HG02852 (cell line): ENCODE data around the gene DCANP1.
"Not testable (repeated sequence)": the region's sequence is repeated elsewhere in the genome, so short reads cannot be mapped to it uniquely, and the experiment has no call there.

ENCODE experiments used
- ATAC-seq: cut with Tn5 transposase; IDR thresholded peaks from one replicate; pipeline ENCODE4 v1.9.1; 2021; ENCODE audit warnings: mild to moderate bottlenecking, moderate library complexity; ENCODE audit not compliant: unreplicated experiment

The DCANP1 gene, protein sequence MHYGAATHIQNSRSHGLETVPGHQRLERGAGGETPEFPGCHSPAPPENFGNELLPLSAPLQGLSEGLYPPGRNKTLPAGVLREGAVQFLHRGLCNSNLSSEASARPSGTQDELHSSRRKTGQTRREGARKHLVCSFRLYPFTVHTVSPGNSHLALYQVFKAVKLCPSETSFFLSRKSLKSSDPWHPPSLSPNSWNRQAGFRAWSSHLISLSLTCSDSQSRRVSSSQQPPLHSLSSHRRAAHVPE

DNA sequence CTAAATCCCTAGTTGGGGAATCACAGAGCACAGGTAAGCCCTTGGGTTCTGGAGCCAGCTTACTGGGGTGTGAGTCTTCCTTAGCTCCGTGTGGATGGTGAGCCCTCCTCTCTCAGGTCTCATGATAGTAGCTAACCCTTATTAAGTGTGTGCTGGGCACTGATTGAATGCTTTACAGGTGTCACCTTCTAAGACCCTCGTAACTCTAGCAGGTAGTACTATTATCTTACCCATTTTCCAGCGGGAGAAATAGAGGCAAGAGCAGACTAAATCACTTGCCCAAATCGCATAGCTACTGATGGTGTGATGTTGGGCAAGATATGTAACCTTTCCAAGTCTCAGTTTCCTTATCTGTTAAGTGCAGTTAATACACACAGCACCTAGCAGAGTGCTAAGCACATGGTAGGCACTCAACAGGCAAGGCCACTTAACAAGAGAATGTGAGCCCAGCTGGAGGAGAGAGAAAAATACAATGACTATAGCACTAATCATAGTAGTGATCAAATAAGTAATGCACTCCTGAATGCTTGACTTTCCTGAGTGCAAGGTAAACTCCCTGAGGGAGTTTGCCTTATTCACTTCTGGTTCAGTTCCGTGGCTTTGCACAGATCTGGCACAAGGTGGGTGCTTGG is at the start of gene DCANP1:
Gene DCANP1, minus strand, starts transcription at position 51 of the 632 bp plus-strand sequence. CDS start 240 bp downstream, outside the sequence.
- no peak for ATAC-seq

DNA sequence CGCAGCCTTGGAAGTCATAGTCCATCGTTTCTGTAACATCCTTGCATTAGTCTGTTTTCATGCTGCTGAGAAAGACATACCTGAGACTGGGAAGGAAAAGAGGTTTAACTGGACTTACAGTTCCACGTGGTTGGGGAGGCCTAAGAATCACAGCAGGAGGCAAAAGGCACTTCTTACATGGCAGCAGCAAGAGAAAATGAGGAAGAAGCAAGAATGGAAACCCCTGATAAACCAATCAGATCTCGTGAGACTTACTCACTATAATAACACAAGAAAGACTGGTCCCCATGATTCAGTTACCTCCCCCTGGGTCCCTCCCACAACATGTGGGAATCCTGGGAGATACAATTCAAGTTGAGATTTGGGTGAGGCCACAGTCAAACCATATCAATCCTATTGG is 48.4 kb upstream of the DCANP1 start:
- ATAC-seq: not testable (repeated sequence)

DNA sequence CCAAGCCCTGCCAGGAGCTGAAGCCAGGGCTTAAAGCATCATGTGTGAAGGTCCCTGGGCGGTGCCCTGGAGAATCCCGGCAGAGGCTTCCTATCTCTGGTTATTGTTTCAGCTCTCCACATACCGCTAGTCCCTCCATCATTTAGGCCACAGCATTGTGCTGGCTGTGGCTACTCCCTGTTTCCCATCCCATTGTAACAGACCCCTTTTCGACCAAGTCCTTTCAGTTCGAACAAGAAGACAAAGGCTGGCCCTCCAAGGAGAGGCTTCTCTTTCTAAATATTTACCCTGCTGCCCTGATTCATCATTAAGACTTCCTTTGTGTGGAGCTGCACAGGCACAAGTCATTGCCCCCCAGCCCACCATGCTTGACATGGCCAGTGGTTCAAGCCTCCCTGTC is 47.0 kb upstream of the DCANP1 start:
- no peak for ATAC-seq

DNA sequence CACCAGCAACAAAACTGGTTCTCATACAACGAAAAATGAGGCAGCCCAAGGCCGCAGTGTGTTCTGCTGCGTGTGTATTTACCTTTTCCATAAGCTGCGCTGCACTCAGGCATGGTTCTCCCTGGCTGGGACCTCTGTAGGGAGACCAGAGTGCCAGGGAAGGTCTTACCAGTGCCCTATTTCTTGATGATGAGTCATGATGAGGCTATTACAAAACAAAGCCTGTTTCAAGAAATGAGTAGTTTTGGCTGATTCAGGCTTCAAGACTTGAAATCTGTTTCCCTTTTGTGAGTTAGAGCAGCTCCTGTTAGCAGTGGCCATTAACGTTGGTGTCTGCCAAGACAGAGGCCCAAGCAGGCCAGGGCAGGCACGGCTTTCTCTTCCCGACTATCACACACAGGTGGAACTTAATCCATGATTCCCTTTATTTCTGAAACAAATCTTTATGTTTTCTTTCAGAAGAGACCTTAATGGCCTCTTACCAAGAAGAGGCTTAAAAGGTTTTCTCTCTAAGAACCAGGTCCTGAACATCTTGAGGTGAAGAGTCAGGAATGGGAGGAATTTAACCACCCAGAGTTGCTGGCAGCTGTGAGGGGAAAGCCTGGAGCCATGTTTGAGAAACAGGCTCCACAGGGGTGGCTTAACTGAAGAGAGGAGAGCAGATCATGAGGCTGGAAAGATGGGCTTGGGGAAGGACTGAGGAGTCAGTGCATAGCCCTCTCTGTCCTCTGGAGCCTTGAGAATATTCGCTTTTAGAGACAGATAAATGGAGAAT is 46.4 kb upstream of the DCANP1 start:
- no peak for ATAC-seq

DNA sequence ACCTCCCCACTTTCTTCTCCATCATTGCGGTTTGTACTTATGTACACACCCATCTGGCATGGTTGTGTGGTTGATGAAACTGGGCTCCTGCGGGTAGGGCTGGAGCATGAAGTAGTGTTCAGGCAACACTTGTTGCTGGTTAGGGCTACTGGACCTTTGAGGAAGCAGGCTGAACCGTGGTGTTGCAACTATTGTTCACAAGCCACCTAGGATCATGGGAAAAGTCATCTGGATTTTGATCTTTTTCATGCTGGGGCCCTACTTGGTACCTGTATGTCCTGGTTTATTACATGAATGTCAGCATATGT is 45.1 kb upstream of the DCANP1 start:
- no peak for ATAC-seq

DNA sequence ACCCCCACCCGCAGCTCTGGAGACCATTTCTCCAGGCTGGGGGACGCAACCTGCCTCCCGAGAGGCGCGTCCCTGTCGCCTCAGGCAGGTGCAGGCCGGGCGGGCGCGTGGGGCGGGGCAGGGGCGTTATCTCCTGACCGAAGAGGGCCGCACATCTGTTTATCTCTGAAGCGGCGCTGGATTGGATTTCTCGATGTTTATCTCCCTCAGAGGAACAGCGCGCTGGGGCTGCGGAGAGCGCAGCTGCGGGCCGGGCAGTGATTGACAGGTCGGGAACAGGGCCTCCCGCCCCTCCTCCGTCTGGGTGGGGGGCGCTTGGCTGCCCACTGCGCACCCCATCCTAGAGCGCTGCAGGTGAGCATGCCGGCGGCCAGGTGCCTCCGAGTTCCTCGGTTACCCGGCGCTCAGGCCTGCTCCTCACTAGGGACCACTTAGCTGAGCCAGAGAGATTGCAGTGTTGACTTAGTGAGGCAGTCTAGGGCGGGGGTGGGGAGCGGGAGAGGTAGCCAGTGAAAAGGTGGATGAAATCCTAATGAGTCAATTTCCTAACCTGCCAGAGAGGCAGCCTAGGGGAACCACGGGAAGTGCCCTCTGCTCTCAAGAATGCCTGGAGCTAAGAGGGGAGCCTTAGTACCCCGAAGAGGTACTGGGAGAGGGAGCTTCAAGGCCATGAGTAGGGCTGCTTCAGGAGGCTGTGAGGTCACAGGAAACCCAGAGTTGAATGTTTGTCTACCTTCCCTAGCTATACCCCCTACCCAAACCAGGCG is 44.6 kb upstream of the DCANP1 start:
- ATAC-seq: no peak

DNA sequence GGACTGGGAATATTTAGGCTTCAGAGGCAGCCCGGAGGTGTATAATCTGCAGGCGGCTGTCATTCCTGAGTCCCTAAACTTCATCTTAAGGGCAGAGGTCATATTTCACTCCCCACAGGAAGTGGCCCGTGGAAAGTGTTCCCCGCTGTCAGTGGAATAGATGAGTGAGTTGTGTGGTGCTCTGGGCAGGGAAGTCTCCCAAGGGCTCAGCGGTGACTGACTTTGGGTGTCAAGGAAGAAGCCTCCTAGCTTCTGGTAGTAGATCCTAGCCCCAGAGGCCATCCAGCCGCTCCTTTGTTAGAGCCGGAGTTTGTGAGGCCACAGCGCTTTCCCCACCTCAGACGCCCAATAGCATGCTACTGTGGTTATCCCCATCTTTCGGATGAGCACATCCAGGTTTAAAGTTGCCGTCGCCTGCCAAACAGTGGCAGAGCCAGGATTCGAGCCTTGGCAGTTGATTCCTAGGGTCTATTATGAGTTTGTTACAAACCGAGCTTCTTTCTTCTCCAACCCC is 43.9 kb upstream of the DCANP1 start:
- no peak for ATAC-seq

DNA sequence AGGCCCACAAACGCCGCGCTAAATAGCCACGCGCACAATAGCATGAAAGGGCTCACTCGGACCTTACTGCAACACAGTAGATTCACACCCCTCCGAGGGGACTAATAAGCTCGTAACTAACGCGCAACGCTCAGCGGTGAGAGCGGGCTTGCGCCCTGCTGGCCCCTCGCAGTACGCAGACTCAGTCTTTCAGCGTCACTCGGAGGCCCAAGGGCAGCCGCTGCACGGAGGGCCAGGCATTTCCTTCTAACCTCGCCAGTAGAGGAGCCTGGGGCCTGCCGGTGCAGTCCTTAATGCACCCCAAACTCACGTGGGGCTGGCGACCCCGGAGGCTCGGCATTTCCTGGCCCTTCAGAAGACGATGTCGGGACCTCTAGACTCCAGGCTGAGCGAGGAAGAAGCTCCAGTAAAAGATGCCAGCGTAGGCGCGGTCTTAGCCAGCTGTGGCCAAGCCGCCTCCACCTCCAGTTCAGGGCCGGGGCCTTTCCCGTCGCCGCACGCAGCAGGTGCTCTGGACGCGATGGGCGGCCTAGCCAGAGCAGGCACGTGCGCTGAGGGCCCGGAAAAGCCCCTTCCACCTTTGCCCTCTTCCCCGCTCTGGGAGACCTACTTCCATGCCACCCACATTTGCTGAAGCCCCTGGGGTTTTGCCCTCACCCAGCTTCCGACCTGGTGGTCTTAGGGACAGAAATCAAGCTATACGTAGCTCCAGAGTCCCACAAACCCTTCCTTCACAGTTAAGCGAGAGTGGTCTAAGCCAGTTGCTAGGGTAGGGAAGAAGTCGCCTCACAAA is 43.3 kb upstream of the DCANP1 start:
- no peak for ATAC-seq

DNA sequence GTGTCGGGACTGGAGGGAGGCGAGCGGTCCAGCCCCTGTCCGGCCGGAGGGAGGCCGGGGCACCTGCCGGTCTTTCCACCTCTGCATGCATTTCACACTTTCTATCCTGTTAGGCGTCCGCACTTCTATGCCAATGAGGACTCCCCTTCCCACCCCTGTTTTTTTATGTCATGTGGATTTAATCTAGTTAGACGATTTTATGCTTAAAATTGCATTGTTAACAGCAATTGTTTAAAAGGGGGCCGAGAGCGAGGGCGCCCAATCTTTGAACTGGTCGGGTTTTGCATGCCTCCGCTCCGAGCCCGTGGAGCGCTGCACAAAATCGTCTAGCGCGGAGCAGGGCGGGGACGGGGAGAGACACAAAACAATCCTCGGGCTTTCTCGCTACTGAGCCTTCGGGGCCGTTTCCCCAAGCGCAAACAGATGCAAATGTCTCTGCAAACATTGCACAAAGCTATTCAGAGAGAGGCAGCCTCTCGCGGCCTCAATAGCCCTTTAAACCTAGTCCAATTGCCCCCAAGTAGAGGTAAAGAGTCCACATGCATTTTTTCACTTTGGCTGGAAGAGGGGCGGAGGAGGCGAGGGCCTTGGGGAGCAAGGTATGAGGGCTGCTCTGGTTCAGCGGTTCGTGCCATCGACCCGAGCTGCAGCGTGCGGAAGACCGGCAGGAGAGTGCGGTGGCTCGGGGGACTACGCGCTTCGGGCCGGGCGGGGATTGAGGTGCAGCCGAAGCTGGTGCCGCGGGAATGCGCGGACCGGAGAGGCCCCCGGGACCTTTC is 42.5 kb upstream of the DCANP1 start:
- ATAC-seq: no peak

DNA sequence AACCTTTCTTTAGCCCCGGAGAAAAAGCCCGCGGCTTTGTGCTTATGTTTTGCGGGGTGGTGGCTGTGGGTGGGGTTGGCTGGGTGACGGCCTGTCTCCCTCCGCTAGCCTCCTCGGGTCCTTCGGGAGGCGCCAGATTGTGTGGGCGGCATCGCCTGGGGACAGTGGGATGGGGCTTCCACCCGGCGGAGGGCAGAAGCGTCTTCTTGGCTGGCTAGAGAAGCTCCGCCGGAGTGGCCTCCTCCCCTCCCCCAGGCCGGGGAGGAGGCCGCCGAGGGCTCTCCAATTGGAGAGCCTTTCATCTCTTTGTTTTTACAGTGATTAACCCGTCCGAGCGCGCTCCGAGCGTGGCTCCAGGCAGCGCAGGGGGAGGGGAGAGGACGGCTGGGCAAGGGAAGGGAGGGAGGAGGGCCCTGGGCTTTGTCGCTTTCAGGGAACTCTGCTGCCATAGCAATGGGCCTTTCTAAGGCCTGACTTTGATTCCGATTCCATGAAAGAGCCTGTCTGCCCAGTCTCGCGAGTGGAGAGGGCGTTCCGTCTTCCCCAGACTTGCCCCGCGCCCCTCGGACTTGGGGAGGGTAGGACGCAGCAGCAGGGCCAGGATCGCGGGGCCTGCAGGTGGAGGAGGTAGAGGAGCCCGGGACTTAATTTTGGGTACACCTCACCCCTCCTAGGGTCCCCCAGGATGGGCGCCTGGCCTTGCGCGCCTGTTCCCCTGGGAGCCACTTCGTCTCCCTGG is 41.7 kb upstream of the DCANP1 start:
- ATAC-seq: no peak

DNA sequence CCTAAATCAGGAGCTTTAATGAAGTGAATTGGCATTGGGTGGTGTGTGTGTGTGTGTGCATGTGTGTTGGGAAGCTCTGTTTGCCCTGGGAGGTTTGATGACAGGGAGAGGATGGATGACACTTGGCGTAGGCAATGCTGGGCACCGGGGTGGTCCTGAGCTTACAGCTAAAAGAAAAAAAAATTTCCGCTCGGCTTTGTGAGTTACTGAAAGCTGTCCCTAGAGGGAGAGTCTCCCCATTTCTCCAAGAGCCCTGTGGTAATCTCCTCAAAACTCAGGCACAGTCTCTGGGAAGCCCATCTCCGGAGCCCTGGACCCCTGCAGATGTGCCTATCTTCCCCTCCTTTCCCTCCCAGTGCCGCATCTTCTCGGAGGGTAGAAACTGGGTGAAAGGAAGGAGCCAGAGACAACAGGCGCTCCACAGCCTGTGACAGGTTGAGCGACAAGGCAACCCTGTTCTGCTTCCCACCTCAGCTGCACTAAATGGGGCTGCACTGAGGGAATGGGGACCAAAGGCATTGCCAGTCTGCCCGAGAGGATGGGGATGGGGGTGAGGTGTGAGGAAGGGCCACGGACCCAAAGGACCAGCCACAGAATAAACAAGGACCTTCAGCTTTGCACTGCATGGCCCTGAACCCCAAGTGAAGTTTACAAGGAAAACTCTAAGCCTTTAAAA is 40.8 kb upstream of the DCANP1 start:
- ATAC-seq: no peak

DNA sequence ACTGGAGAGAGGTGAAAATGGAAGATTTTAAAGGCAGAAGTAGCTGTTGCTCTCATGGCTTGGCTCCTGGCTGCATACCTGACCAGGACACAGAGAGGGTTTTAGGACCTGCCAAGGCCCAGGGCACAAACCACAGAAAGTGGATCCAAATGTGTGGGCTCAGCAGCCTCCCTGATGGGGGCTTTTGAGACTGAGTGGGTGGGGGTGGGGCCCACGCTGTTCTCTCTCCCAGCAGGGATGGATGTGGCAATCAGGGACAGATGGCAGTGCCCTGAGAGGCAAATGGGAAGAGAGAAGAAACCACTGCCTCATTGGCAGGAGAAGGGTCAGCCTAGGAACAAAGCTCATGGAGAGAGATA is 39.9 kb upstream of the DCANP1 start:
- no peak for ATAC-seq

DNA sequence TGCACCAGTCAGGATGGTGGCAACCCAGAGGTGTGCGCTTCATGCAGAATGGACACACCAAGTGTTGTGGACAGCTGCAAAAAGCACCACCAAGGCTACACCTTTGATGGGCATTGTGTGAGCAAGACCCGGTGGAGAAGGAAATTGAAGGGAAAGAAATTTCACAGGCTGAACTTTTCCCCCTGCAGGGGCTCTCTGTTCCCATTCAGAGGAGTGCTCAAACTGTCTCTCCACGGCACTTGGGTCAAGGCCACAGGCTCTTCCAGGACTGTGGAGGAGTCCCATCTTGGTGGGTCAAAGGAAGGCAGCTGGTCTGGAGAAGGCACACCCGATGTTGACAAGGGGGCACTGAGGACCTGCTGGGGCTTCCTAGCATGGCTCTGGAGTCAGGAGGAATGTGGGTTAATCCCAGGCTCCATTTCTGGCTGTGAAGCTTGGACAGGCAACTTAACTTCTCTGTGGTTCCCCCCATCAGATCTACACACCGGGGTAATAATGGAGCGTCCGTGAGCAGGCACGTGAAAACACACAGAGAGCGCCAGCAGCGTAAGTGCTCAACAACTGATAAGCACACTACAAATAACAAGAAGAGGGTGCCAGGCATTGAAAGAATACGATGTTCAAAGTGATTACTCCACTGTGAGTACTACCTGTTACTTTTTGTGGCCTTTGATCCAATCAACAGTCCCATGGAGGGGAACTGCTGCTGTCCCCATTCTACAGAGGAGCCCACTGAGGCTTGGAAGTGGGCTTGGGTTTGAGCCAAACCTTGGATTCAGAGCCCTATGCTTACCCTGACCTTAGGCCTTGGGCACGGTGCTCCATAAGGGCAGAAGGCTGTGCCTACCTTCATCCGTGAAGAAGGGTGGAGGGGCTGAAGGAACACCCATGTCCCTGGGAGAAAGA is 39.2 kb upstream of the DCANP1 start:
- no peak for ATAC-seq

DNA sequence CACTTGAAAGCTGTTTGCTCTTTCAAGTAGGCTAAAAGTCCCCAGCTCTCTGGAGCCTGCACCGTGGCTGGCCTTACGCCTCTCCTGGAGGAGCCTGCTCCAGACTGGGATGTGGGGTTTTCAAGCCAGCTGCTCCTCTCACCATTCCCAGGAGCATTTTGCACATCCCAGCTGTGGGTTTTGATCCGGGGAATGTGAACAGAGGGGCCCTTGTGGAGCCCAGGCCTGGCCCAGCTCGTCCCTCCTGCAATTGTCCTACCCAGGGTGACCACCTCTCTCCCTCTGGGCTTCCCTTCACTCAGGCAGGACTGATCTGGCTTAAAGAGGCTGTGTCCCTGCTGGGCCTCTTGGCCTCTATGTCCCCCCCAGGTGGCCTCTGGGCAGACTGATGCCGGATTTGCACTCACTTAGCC is 37.5 kb upstream of the DCANP1 start:
- ATAC-seq: no peak

DNA sequence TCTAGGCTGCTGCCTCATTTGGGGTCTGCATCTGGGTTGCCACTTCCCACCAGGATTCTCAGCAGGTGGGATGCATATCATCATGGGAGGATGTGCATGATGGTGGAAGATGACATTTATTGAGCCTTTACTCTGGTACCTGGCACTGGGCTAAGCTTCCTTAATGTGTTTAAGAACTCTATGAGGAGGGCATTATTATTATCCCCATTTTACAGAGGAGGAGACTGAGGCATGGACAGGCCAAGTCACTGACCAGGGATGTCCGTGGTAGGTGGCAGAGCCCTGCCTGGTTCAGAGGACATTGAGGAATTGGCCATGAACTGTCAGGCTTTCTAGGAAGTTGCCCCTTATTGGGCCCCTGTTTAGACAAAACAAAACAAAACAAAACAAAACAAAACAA is 36.1 kb upstream of the DCANP1 start:
- no peak for ATAC-seq

DNA sequence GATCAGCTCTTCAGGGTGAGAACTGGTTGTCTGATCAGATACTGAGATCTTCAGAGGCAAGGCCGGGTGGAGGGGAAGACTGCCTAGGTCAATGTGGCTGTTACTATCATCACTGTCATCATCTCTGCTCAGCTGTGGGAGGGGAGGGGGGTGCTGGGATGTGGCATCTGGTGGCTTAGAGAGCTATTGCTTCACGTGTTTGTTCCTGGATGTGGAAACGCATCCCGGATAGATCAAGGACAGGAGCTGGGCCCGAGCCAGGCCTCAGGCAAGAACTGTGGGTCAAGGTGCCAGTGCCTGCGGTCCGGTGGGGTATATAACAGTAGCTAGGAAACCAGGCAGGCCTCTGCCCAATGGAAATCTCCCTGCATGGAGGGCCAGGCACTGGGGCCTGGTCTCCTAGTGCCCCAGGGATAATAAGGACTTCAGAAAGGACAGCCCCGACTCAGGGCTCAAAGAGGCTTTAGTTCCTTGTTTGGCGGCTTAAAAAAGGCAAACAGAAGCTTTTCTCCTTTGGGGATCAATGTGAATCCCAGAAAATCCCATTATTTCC is 35.3 kb upstream of the DCANP1 start:
- ATAC-seq: no peak

DNA sequence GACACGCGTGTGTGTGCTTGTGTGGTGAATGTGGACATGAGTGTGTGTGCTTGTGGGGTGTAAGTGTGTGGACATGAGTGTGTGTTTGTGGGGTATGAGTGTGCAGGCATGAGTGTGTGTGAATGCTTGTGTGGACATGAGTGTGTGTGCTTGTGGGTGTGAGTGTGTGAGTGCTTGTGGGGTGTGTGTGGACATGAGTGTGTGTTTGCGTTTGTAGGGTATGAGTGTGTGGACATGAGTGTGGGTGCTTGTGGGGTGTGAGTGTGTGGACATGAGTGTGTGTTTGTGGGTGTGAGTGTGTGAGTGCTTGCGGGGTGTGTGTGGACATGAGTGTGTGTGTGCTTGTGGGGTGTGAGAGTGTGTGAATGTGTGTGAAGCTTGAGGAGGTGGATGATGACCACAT is 34.8 kb upstream of the DCANP1 start:
- ATAC-seq: no peak
